BJ (cell line): ENCODE results near the gene PRUNE1. TPM values are rescaled to one million over a fixed set of nuclear protein-coding genes. Genes with fewer than 3 reads are reported as not detected.

ENCODE experiments used
- CTCF ChIA-PET: fragments of 350-600 bp; formaldehyde crosslinking; extraction: SDS; loops from one replicate; lab custom pipeline; 2021; ENCODE audit warnings: antibody characterized with exemption, inconsistent platforms; lab: Yijun Ruan, JAX
- POLR2A ChIA-PET: fragments of 300-600 bp; sonication (Branson Sonifier 250); formaldehyde crosslinking; extraction: SDS; loops from one replicate; lab custom pipeline; 2021; ENCODE audit warnings: antibody characterized with exemption; lab: Charles Lee
- DNase-seq: peaks from one replicate; pipeline ENCODE4 v3.0.0-alpha.2; 2011; ENCODE audit warnings: low read depth
- H3K27me3 ChIP-seq: 2 replicates; pipeline ENCODE4 v1.6.0; 2011; ENCODE audit warnings: low read length; ENCODE audit not compliant: control insufficient read depth, insufficient read depth
- H3K36me3 ChIP-seq: 2 replicates; pipeline ENCODE4 v1.5.1; 2011; ENCODE audit warnings: low read length; ENCODE audit not compliant: control insufficient read depth, insufficient read depth
- H3K4me3 ChIP-seq: 2 replicates; pipeline ENCODE4 v1.5.1; 2011; ENCODE audit warnings: low read depth, mild to moderate bottlenecking, control low read depth, low read length
- polyA plus RNA-seq: library from polyadenylated mRNA; depleted of rRNA; stranded (reverse); fragments of >200 nt; gene quantifications from 2 replicates; pipeline ENCODE4 v1.2.3, GENCODE V29; 2011
- TF ChIP-seq, protein P1 (sequence below): IDR thresholded peaks from 2 replicates; pipeline ENCODE4 v1.5.1; 2011; ENCODE audit warnings: low read depth, mild to moderate bottlenecking, control low read depth, inconsistent platforms, low read length, moderate library complexity; ENCODE audit not compliant: insufficient read depth

PRUNE1 gene
- polyA plus RNA-seq, 1 experiment = 16.2 TPM

DNA sequence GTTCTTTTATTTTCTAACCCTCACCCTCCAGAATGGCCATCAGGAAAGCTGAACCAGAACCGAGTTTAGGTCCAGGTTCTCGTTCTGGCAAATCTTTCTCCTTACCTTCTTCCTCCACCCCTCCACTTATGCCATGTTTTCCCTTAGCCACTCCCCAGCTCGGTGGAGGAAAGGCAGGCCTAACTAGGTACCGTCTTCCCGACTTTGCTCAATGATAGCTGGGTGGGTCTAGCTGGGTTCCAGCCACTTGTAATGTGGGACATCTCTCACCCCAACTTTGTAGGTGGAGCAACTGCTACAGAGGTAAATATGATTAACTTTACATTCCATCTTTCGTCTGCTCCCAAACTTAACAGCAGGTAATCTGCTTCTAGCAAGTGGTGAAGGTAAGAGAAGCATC, 28.8 kb downstream of the PRUNE1 start:
- TF ChIP-seq, protein P1, sequence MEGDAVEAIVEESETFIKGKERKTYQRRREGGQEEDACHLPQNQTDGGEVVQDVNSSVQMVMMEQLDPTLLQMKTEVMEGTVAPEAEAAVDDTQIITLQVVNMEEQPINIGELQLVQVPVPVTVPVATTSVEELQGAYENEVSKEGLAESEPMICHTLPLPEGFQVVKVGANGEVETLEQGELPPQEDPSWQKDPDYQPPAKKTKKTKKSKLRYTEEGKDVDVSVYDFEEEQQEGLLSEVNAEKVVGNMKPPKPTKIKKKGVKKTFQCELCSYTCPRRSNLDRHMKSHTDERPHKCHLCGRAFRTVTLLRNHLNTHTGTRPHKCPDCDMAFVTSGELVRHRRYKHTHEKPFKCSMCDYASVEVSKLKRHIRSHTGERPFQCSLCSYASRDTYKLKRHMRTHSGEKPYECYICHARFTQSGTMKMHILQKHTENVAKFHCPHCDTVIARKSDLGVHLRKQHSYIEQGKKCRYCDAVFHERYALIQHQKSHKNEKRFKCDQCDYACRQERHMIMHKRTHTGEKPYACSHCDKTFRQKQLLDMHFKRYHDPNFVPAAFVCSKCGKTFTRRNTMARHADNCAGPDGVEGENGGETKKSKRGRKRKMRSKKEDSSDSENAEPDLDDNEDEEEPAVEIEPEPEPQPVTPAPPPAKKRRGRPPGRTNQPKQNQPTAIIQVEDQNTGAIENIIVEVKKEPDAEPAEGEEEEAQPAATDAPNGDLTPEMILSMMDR = no peak
- DNase-seq = no peak
- Histone ChIP-seq H3K36me3 (peaks cover 3% of the 10 kb centered on the region), H3K4me3 (no peak overlapping the region), H3K27me3 (no peaks in the 10 kb centered on the region)
- ChIA-PET CTCF (interaction anchor here (1.4 to 5.7 kb wide), 2 partner anchors 11 to 12 kb away, joined by 3 to 26 read pairs; partner anchors contain the start of gene C1orf56), POLR2A (no interaction called here)

DNA sequence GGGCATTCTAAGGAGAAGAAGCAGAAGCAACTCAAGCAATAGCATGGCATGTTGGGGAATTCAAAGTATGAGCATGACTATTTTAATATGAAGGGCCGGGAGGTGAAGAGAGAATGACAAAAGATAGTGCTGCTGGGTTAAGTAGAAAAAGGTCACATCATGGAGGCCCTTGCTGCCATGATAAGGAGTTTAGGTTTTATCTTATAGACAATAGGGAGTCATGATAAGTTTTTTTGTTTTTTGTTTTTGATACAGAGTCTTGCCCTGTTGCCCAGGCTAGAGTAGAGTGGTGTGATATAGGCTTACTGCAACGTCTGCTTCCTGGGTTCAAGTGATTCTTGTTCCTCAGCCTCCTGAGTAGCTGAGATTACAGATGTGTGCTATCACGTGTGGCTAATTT, 31.3 kb downstream of the PRUNE1 start:
- no peak for DNase-seq
- Histone ChIP-seq H3K4me3 (no peak overlapping the region), H3K36me3 (peaks cover 2% of the 10 kb centered on the region; the same call in 1 of the 2 replicates), H3K27me3 (no peaks in the 10 kb centered on the region)
- TF ChIP-seq, protein P1 = no peak
- POLR2A ChIA-PET = no interaction called here
- CTCF ChIA-PET = interaction anchor here (1.6 to 5.7 kb wide), 2 partner anchors 9 to 14 kb away, joined by 5 to 26 read pairs; partner anchors contain the start of gene C1orf56

DNA sequence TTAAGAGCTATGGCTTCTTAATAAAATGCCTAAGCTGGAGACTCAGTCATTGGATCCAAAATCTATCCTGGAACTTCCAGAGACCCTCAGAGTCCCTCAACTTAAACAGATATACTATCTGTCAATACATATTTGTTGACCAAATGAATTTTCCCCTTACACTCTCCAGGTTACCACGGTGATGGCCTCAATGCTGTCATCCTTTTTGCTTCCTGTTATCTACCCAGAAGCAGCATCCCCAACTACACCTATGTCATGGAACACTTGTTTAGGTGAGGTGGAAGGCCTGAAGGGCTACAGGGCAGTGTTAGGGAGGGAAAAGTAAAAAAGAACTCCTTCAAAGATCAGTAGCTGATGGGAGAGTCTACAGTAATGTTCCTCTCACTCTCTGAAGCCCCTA, 34.9 kb downstream of the PRUNE1 start:
- TF ChIP-seq, protein P1 = no peak
- ChIA-PET POLR2A (no interaction called here), CTCF (interaction anchor here (0.6 to 2.4 kb wide), 2 partner anchors 18 to 66 kb away, joined by 4 to 11 read pairs; no protein-coding TSS in a partner anchor)
- Histone ChIP-seq H3K36me3 (no peaks in the 10 kb centered on the region), H3K27me3 (no peaks in the 10 kb centered on the region), H3K4me3 (no peak overlapping the region)
- DNase-seq = no peak

DNA sequence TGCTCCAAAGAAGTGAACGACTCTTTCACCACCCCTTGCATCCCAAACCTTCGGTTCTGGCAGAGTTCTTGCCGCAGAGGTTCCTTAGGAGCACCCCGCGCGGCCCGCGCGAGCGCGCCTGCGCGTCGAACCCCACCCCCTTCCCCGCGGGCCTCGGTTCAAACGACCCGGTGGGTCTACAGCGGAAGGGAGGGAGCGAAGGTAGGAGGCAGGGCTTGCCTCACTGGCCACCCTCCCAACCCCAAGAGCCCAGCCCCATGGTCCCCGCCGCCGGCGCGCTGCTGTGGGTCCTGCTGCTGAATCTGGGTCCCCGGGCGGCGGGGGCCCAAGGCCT, 39.3 kb downstream of the PRUNE1 start, which contains the start of gene C1orf56:
Gene C1orf56, plus strand, starts transcription at position 161 of the 334 bp plus-strand sequence. Its CDS starts 97 bp downstream, at position 258.
- POLR2A ChIA-PET = interaction anchor here (0.5 kb wide), 1 partner anchor 18 kb away, joined by 3 read pairs; no protein-coding TSS in a partner anchor
- Histone ChIP-seq H3K27me3 (no peaks in the 10 kb centered on the region), H3K36me3 (peaks cover 1% of the 10 kb centered on the region; the same call in 1 of the 2 replicates), H3K4me3 (peak within 1 kb of the TSS; percentile 60)
- TF ChIP-seq, protein P1 = no peak
- DNase-seq = no peak
- CTCF ChIA-PET = interaction anchor here (1.1 to 1.7 kb wide), 10 partner anchors 9 to 52 kb away, joined by 3 to 13 read pairs (median 4); partner anchors contain the start of genes BNIPL, CDC42SE1, GABPB2 and MINDY1

DNA sequence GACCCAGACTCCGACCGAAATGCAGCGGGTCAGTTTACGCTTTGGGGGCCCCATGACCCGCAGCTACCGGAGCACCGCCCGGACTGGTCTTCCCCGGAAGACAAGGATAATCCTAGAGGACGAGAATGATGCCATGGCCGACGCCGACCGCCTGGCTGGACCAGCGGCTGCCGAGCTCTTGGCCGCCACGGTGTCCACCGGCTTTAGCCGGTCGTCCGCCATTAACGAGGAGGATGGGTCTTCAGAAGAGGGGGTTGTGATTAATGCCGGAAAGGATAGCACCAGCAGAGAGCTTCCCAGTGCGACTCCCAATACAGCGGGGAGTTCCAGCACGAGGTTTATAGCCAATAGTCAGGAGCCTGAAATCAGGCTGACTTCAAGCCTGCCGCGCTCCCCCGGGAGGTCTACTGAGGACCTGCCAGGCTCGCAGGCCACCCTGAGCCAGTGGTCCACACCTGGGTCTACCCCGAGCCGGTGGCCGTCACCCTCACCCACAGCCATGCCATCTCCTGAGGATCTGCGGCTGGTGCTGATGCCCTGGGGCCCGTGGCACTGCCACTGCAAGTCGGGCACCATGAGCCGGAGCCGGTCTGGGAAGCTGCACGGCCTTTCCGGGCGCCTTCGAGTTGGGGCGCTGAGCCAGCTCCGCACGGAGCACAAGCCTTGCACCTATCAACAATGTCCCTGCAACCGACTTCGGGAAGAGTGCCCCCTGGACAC, 39.8 kb downstream of the PRUNE1 start:
- TF ChIP-seq, protein P1 = peak; percentile 60
- ChIA-PET POLR2A (interaction anchor here (0.6 kb wide), 1 partner anchor 291 kb away, joined by 3 read pairs; no protein-coding TSS in a partner anchor), CTCF (interaction anchor here (0.6 to 1.7 kb wide), 11 partner anchors 9 to 52 kb away, joined by 3 to 13 read pairs (median 4); partner anchors contain the start of genes BNIPL, CDC42SE1, GABPB2 and MINDY1)
- no peaks in the 10 kb centered on the region for H3K27me3 ChIP-seq
- DNase-seq = no peak
- H3K36me3 ChIP-seq = peaks cover 6% of the 10 kb centered on the region
- H3K4me3 ChIP-seq = peak overlapping the region; percentile 60
